ENCODE measurements around the gene DDR2.
"Not testable (repeated sequence)": the region's sequence is repeated elsewhere in the genome, so short reads cannot be mapped to it uniquely, and the experiment has no call there.

The DDR2 gene

DNA sequence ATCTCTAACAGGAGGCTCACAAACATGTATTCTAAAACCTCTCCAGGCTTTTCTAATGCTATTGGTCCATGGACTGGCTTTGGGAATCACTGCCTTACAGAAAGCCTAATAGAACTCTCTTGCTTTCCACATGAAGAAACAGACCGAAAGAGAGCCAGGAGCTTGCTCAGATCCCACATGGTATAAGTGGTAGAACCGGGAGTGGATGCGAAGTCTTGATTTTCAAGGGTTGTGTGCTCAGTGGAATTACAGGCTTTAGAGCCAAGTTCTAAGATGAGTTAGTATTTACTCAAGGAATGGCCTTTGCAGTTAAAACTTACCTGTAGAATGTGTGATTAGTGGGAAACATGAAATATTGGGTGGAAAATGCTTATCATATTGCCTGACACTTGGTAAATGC, 103.9 kb downstream of the DDR2 start:
- DNase-seq, result no peak
- Histone ChIP-seq H3K27ac (no peak overlapping the region), H3K36me3 (replicated peaks) (peaks cover 3% of the 10 kb centered on the region), H3K4me3 (ENCODE audit: low read depth, low read length) (no peak overlapping the region), H3K27me3 (replicated peaks) (no peaks in the 10 kb centered on the region)
- TF ChIP-seq, protein P1, sequence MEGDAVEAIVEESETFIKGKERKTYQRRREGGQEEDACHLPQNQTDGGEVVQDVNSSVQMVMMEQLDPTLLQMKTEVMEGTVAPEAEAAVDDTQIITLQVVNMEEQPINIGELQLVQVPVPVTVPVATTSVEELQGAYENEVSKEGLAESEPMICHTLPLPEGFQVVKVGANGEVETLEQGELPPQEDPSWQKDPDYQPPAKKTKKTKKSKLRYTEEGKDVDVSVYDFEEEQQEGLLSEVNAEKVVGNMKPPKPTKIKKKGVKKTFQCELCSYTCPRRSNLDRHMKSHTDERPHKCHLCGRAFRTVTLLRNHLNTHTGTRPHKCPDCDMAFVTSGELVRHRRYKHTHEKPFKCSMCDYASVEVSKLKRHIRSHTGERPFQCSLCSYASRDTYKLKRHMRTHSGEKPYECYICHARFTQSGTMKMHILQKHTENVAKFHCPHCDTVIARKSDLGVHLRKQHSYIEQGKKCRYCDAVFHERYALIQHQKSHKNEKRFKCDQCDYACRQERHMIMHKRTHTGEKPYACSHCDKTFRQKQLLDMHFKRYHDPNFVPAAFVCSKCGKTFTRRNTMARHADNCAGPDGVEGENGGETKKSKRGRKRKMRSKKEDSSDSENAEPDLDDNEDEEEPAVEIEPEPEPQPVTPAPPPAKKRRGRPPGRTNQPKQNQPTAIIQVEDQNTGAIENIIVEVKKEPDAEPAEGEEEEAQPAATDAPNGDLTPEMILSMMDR (IDR thresholded peaks at IDR 0.05; ENCODE audit: low read depth, low read length, missing control alignments), result no peak
- in situ Hi-C loops (cut with HindIII; ENCODE audit: low pct_ligation_motif_present, low sequenced_read_pairs), result no loop called here

DNA sequence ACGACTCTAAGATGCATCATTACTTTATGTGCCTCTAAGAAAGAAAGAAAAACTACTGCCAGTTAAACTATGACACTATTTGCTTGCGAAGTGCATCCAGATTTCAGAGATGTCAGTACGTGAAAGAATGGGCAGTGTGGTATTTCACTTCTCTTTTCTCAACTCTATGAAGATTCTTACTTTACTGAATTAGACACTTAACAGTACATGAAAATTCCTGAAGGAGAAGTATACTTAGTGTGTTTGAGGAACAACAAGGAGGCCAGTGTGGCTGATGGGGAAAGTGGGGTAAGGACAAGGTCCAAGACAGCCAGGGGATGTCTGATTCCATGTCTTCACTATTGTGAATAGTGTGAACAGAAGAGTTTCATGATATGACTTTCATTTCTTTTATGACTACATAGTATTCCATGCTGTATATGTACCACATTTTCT, 104.4 kb downstream of the DDR2 start:
- no peak for DNase-seq
- Histone ChIP-seq H3K36me3 (replicated peaks) (peaks cover 3% of the 10 kb centered on the region), H3K27ac (no peak overlapping the region), H3K27me3 (replicated peaks) (no peaks in the 10 kb centered on the region), H3K4me3 (ENCODE audit: low read depth, low read length) (no peak overlapping the region)
- TF ChIP-seq, protein P1 (IDR thresholded peaks at IDR 0.05; ENCODE audit: low read depth, low read length, missing control alignments), result no peak
- in situ Hi-C loops (cut with HindIII; ENCODE audit: low pct_ligation_motif_present, low sequenced_read_pairs), result no loop called here

DNA sequence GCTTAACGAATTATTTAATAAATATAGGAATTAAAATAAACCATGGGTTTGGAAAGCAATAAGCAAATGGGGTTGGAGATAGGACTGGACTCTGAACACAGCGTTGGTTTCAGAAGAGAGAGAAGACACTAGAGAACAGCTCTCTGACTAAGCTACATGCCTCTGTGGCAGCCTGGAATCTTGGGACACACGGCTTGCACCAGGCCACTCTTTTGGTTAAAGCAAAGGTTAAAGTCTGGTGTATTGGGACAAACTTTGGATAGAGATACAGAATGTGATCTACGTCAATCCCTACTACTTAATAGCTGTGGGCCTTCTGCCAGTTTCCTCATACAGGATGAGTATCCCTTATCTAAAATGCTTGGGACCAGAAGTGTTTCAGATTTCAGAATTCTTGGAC, 108.5 kb downstream of the DDR2 start:
- DNase-seq, result no peak
- TF ChIP-seq, protein P1 (IDR thresholded peaks at IDR 0.05; ENCODE audit: low read depth, low read length, missing control alignments), result no peak
- in situ Hi-C loops (cut with HindIII; ENCODE audit: low pct_ligation_motif_present, low sequenced_read_pairs), result no loop called here
- no peak overlapping the region for H3K4me3 ChIP-seq (ENCODE audit: low read depth, low read length)
- H3K27me3 ChIP-seq (replicated peaks), result no peaks in the 10 kb centered on the region
- peaks cover 3% of the 10 kb centered on the region for H3K36me3 ChIP-seq (replicated peaks)
- H3K27ac ChIP-seq, result no peak overlapping the region

DNA sequence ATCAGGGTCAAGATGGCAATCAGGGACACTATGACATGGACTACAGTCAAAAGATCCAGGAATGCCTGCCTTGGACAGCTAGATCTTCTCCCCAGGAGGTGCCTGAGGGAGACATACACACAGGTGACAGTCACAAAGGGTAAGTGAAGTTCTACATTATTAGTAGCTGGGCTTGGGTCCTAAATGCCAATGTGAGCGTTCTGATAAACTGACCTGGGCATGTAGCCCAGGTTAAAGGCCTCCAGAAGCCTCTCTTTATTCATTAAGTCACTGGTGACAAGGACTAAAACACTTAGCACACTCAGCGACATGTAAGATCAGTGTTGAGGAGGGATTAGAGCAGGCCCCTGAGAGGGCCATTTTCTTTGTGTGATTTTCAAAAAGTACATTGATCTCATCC, 109.3 kb downstream of the DDR2 start:
- DNase-seq, result no peak
- TF ChIP-seq, protein P1 (IDR thresholded peaks at IDR 0.05; ENCODE audit: low read depth, low read length, missing control alignments), result no peak
- H3K36me3 ChIP-seq (replicated peaks), result peaks cover 4% of the 10 kb centered on the region
- H3K4me3 ChIP-seq (ENCODE audit: low read depth, low read length), result no peak overlapping the region
- no peak overlapping the region for H3K27ac ChIP-seq
- in situ Hi-C loops (cut with HindIII; ENCODE audit: low pct_ligation_motif_present, low sequenced_read_pairs), result no loop called here
- H3K27me3 ChIP-seq (replicated peaks), result no peaks in the 10 kb centered on the region

DNA sequence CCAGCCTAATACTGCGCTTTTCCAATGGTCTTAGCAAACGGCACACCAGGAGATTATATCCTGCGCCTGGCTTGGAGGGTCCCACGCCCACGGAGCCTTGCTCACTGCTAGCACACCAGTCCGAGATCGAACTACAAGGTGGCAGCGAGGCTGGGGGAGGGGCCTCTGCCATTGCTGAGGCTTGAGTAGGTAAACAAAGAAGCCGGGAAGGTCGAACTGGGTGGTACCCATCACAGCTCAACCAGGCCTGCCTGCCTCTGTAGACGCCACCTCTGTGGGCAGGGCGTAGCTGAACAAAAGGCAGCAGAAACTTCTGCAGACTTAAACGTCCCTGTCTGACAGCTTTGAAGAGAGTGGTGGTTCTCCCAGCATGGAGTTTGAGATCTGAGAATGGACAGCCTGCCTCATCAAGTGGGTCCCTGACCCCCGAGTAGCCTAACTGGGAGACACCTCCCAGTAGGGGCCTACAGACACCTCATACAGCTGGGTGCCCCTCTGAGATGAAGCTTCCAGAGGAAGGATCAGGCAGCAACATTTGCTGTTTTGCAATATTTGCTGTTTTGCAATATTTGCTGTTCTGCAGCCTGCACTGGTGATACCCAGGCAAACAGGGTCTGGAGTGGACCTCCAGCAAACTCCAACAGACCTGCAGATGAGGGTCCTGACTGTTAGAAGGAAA, 114.1 kb downstream of the DDR2 start:
- DNase-seq; H3K4me3 ChIP-seq (ENCODE audit: low read depth, low read length); in situ Hi-C loops (cut with HindIII; ENCODE audit: low pct_ligation_motif_present, low sequenced_read_pairs): not testable (repeated sequence)

DNA sequence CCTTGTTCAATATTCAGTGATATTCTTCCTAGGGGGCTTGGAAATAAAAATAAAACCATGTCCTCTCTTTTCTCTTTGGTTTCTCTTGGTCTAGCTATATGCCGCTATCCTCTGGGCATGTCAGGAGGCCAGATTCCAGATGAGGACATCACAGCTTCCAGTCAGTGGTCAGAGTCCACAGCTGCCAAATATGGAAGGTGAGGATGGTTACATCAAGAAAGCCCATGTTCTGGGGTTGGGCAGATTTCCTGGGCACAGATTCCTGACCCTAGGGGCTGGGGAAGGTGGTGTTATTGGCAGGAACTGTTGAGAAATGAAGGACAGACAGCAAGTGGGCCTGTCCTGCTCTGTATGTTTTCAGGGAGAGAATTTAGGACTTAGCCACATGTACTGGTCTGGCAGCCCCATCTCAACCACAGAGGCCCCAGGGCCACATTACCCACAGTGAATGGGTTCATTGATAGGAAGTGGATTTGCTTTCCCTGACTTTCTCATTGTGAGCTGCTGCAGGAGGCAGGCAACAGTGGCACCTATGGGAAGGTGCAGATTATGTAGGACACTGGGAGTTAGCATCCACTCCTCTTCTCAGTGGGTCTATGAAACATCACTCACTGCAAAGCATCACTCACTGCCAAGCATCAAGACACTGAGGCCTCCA, 120.9 kb downstream of the DDR2 start:
- in situ Hi-C loops (cut with HindIII; ENCODE audit: low pct_ligation_motif_present, low sequenced_read_pairs), result no loop called here
- Histone ChIP-seq H3K36me3 (replicated peaks) (peaks cover 23% of the 10 kb centered on the region), H3K27me3 (replicated peaks) (no peaks in the 10 kb centered on the region), H3K27ac (no peak overlapping the region), H3K4me3 (ENCODE audit: low read depth, low read length) (no peak overlapping the region)
- TF ChIP-seq, protein P1 (IDR thresholded peaks at IDR 0.05; ENCODE audit: low read depth, low read length, missing control alignments), result no peak
- DNase-seq, result no peak

More for the DNA sequence above, 114.1 kb downstream of the DDR2 start:
- H3K36me3 ChIP-seq (replicated peaks); H3K27ac ChIP-seq; H3K27me3 ChIP-seq (replicated peaks): not testable (repeated sequence)
